ENCODE data around the gene RNASE8. TPM values are rescaled to one million over a fixed set of nuclear protein-coding genes. Genes with fewer than 3 reads are reported as not detected.

The RNASE8 gene
- total RNA-seq, 2 experiments from 2014 or later, result not detected

DNA sequence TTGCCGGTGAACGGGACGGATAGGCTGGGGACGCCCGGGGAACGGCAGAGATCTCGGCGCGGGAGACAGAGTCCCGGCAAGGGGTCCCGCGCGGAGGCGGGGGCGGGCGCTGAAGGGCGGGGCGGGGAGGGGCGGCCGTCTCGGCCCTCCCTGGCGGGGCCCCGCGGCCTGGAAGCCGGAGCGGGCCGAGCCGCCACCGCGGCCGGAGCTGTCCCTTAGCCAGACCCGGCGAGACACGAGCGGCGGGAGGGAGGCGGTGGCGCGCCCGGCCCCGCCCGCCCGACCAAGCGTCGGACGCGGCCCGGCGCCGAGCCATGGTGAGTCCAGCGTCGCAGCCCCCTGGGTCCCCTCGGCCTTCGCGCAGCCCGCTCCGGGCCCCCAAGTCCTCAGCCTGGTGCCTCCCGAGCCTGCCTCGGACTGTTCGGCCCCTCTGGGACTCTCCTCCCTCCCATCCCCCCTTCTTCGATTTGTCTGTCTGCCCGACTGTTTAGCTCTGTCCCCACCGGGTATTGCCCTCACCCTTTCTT, 12.5 kb downstream of the RNASE8 start, which contains the start of gene ARHGEF40:
ARHGEF40 (plus strand) TSS at position 222 of the 527 bp plus-strand sequence; CDS start at position 315, 93 bp downstream.
- intact Hi-C loops (cut with micrococcal nuclease; ENCODE audit: unreplicated experiment), result loop anchor here (2.0 kb wide), 1 partner anchor 17 kb away; no protein-coding TSS in a partner anchor
- TF ChIP-seq EZH2phosphoT487 (IDR thresholded peaks at IDR 0.05; ENCODE audit: borderline replicate concordance, low read depth, low read length), result no peak
- TF ChIP-seq, protein P1, sequence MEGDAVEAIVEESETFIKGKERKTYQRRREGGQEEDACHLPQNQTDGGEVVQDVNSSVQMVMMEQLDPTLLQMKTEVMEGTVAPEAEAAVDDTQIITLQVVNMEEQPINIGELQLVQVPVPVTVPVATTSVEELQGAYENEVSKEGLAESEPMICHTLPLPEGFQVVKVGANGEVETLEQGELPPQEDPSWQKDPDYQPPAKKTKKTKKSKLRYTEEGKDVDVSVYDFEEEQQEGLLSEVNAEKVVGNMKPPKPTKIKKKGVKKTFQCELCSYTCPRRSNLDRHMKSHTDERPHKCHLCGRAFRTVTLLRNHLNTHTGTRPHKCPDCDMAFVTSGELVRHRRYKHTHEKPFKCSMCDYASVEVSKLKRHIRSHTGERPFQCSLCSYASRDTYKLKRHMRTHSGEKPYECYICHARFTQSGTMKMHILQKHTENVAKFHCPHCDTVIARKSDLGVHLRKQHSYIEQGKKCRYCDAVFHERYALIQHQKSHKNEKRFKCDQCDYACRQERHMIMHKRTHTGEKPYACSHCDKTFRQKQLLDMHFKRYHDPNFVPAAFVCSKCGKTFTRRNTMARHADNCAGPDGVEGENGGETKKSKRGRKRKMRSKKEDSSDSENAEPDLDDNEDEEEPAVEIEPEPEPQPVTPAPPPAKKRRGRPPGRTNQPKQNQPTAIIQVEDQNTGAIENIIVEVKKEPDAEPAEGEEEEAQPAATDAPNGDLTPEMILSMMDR (conservative IDR thresholded peaks at IDR 0.05; ENCODE audit: low read length), result no peak
- Histone ChIP-seq H3K79me2 (ENCODE audit: insufficient read depth, low read depth, low read length) (no peaks in the 10 kb centered on the region), H3K9me3 (ENCODE audit: low read length) (no peaks in the 10 kb centered on the region), H3K4me2 (ENCODE audit: low read length) (peak within 1 kb of the TSS; percentile 87), H3K27ac (ENCODE audit: low read depth, low read length, poor library complexity, severe bottlenecking) (peak within 1 kb of the TSS; percentile 20), H3K36me3 (ENCODE audit: insufficient read depth, low read length) (no peaks in the 10 kb centered on the region), H3K4me1 (ENCODE audit: insufficient read depth, low read length, poor library complexity, severe bottlenecking) (peaks cover 41% of the 10 kb centered on the region), H3K9me2 (ENCODE audit: insufficient read depth, low read length) (no peaks in the 10 kb centered on the region), H4K20me1 (ENCODE audit: insufficient read depth, low read length) (no peaks in the 10 kb centered on the region), H2AFZ (ENCODE audit: low read length) (peak within 1 kb of the TSS; percentile 60; the same call in 1 of the 2 replicates), H3K4me3 (ENCODE audit: low read depth, low read length, poor library complexity, severe bottlenecking) (peak within 1 kb of the TSS; percentile 68)
- peak; percentile 36 for DNase-seq (ENCODE audit: low spot score)
- ChIA-PET CTCF (ENCODE audit: unreplicated experiment) (interaction anchor here (0.6 to 2.0 kb wide), 6 partner anchors 9 to 55 kb away, joined by 3 to 16 read pairs (median 6); no protein-coding TSS in a partner anchor), POLR2A (interaction anchor here (0.6 to 2.7 kb wide), 8 partner anchors 14 to 971 kb away, joined by 3 to 31 read pairs (median 4); no protein-coding TSS in a partner anchor)
- BruUV-seq (replicated peaks), result no TSS peak

DNA sequence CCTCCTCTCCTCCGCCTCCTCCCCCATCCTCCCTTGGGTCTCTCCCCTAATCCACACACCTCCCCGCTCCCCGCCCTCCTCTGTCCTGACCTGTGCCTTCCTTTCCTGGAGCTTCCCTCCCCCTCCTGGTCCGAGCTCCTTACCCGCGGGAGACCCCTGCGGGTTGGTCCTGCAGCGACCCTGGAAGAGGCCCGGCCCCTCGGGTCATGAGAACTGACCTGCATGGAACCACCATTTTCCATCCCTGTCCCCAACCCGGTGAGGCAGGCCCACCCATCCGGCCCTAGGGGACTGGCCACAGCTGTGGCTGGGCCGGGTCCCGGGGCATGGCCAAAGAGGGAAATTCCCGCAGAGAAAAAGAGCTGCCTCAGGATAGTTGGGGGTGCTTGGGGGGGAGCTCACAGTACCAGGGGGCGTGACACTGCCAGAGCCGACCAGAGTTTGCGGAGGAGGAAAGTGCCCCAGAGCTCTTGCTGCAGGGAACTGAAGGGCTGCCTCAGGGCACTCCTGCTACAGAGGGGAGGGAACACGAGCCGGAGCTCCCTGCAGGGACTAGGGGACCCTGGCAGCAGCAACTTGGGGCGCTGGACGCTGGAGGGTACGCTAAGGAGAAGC, 13.1 kb downstream of the RNASE8 start:
- no peaks in the 10 kb centered on the region for H3K36me3 ChIP-seq (ENCODE audit: insufficient read depth, low read length)
- no TSS peak for BruUV-seq (replicated peaks)
- peak overlapping the region; percentile 68 for H3K4me3 ChIP-seq (ENCODE audit: low read depth, low read length, poor library complexity, severe bottlenecking)
- H3K27ac ChIP-seq (ENCODE audit: low read depth, low read length, poor library complexity, severe bottlenecking), result peak overlapping the region; percentile 20
- no peaks in the 10 kb centered on the region for H3K79me2 ChIP-seq (ENCODE audit: insufficient read depth, low read depth, low read length)
- no peaks in the 10 kb centered on the region for H4K20me1 ChIP-seq (ENCODE audit: insufficient read depth, low read length)
- peak overlapping the region; percentile 87 for H3K4me2 ChIP-seq (ENCODE audit: low read length)
- POLR2A ChIA-PET, result interaction anchor here (0.6 to 2.7 kb wide), 11 partner anchors 9 to 970 kb away, joined by 3 to 31 read pairs (median 4); no protein-coding TSS in a partner anchor
- H3K4me1 ChIP-seq (ENCODE audit: insufficient read depth, low read length, poor library complexity, severe bottlenecking), result peaks cover 41% of the 10 kb centered on the region
- TF ChIP-seq, protein P1 (conservative IDR thresholded peaks at IDR 0.05; ENCODE audit: low read length), result 0 out of 2 replicates have a peak, but pooled peaks have one; percentile 21
- no peak for TF ChIP-seq EZH2phosphoT487 (IDR thresholded peaks at IDR 0.05; ENCODE audit: borderline replicate concordance, low read depth, low read length)
- no peak for DNase-seq (ENCODE audit: low spot score)
- H3K9me2 ChIP-seq (ENCODE audit: insufficient read depth, low read length), result no peaks in the 10 kb centered on the region
- H2AFZ ChIP-seq (ENCODE audit: low read length), result peak overlapping the region; percentile 60; the same call in 1 of the 2 replicates
- no peaks in the 10 kb centered on the region for H3K9me3 ChIP-seq (ENCODE audit: low read length)
- intact Hi-C loops (cut with micrococcal nuclease; ENCODE audit: unreplicated experiment), result loop anchor here (1.0 to 2.0 kb wide), 2 partner anchors 16 to 33 kb away; no protein-coding TSS in a partner anchor
- CTCF ChIA-PET (ENCODE audit: unreplicated experiment), result interaction anchor here (0.6 to 2.0 kb wide), 10 partner anchors 8 to 56 kb away, joined by 3 to 16 read pairs (median 6); no protein-coding TSS in a partner anchor

Data from OCI-LY7 (cell line).